GM12873 (cell line): ENCODE data around the gene SIAH2.

Experiments used
- TF ChIP-seq, protein P1 (sequence below): IDR thresholded peaks from 2 replicates; pipeline ENCODE4 v1.5.1; 2012; ENCODE audit warnings: low read depth, mild to moderate bottlenecking, moderate library complexity, low read length, control low read depth; ENCODE audit not compliant: insufficient read depth; ENCODE audit errors: missing control alignments

The SIAH2 gene

DNA sequence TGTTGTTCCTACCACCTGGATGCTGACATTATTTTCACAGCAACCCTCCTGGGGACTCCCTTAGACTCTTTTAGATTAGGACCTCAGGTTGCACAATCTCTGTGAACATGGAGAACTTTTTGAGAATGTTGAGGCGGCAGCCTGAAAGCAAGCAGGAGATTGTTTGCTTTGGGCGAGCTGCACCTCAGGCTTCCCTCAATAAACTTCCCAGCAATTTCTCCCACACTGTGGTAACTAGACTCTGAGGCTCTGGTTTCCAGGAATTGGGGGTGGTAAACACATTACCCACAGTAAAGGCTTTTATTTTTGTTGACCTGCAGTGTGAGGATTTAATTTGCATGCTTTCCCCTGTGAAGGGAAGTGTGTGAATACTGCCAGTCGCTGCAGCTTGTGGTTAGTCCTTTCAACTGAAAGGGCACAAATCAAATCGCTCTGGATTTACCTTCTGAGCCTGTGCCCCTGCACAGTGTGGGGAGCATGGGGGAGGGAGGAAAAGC, 35.2 kb upstream of the SIAH2 start:
- TF ChIP-seq, protein P1, sequence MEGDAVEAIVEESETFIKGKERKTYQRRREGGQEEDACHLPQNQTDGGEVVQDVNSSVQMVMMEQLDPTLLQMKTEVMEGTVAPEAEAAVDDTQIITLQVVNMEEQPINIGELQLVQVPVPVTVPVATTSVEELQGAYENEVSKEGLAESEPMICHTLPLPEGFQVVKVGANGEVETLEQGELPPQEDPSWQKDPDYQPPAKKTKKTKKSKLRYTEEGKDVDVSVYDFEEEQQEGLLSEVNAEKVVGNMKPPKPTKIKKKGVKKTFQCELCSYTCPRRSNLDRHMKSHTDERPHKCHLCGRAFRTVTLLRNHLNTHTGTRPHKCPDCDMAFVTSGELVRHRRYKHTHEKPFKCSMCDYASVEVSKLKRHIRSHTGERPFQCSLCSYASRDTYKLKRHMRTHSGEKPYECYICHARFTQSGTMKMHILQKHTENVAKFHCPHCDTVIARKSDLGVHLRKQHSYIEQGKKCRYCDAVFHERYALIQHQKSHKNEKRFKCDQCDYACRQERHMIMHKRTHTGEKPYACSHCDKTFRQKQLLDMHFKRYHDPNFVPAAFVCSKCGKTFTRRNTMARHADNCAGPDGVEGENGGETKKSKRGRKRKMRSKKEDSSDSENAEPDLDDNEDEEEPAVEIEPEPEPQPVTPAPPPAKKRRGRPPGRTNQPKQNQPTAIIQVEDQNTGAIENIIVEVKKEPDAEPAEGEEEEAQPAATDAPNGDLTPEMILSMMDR: no peak

DNA sequence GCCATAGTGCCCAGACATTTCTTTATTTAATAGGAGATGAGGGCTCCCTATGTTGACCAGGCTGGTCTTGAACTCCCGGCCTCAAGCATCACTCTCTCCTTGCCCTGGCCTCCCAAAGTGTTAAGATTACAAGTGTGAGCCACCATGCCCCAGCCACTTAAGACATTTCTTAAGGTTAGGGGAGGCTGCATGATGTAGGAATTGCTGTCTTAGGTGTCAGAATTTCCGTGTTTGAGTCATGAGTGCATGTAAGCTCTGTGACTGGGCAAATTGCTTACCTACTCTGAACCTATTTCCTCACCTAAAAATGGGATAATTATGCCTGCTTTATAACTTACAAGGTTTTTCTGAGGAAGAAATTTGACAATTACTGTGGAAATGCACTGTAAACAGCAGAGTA, 34.2 kb upstream of the SIAH2 start:
- TF ChIP-seq, protein P1: no peak

DNA sequence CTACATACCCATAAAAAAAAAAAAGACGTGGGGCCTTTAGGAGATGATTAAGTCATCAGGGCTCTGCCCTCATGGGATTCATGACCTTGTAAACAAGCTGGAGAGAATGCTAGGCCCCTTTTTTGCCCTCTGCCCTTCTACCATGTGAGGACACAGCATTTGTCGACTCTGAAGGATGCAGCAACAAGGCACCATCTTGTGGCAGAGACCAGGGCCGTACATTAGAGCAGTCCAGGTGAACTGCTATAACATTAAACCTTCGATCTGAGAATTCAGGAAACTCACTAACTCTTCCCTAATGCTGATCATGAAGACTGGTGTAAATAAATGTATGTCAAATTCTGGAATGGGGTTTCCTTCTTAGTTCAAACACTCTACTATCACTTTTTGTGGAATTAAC, 30.7 kb upstream of the SIAH2 start:
- TF ChIP-seq, protein P1: peak; percentile 2

DNA sequence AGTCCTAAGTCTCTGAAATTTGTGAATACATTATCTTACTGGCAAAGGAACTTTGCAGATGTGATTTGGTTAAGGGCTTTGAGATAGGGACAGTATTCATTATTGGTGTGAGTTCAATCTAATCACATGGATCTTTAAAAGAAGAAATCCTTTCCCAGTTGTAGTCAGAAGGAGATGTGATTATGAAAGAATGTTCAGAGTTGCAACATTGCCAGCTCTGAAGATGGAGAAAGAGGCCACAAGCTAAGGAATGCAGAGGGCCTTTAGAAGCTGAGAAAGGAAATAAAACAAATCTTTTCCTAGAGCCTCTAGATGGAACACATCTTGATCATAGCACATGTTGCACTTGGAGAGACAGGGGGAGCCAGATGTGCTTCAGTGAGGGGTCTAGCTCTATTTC, 27.7 kb upstream of the SIAH2 start:
- TF ChIP-seq, protein P1: no peak

DNA sequence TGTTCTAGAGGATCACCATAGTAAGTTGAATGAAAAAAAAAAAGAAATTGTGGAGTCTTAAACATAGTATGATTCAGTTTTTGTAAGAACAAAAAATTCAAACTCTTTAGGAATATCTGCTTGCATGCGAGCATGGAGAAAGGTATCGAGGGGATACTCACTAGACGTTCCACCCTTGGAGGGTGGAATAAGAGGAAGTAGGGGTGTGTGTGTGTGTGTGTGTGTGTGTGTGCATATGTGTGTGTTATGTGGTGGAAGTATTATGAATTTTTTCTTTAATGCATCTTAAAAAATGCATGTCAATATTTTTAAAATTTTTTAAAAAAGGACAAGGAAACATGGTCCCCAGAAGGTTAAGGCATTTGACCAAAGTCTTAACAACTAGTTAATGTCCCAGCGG, 26.5 kb upstream of the SIAH2 start:
- TF ChIP-seq, protein P1: no peak

DNA sequence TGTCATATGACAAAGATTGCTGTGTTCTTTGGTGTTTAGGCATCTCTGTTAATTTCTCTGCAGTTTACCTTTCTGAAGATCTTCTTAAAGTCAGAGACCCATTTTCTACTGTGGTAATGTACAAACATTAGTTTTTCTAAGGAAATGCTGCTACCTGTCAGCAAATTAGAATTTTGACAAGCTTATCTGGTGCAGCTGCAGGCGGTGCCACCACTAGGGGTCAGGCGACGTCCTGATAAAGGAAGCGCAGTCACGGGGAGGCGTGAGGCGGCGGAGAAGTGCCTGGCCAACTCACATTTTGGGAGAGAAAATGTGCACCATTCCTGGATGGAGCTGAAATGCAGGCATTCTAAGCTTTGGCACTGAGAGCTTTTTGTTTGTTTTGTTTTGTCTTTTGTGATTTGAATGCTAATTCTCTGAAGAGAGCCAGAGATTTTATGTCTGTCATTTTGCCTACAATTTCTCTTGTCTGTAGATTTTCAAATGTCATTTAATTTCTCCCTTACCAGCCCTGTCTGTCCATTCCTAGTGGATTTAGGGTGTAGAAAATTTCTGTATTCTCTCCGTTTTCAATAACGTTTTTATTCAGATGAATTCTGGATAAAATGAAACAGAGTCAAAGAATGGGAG, 24.9 kb upstream of the SIAH2 start:
- TF ChIP-seq, protein P1: peak; percentile 91

DNA sequence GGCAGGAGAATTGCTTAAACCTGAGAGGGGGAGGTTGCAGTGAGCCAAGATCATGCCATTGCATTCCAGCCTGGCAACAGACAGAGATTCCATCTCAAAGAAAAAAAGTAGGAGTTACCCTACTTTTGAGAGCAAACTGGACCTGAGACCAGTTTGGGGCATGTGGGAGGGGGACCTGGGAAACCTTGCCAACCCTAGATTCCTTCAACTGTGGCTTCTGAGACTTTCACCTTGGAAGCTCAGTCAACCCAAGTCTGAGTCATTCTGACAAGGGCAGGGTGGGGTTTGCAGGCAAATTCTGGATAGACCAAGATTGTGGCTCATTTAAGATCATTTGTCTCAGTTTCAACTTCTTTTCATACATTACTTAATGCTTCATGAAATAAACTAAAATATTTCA, 23.8 kb upstream of the SIAH2 start:
- TF ChIP-seq, protein P1: no peak
